Parathyroid adenoma (tissue), 2 donors: ENCODE results near the gene NME7.
"Not testable (repeated sequence)": the region's sequence is repeated elsewhere in the genome, so short reads cannot be mapped to it uniquely, and the experiment has no call there.

Experiments
- H2AFZ ChIP-seq: fragments of 300-600 bp; sonication (generic); one replicate; pipeline ENCODE4 v1.7.0; 2017; ENCODE audit warnings: antibody characterized with exemption, mild to moderate bottlenecking
- H3K27ac ChIP-seq: fragments of 300-600 bp; sonication (generic); one replicate; pipeline ENCODE4 v1.7.0; 2017
- H3K27me3 ChIP-seq: fragments of 300-600 bp; sonication (generic); one replicate; pipeline ENCODE4 v1.7.0; 2017; ENCODE audit warnings: low read length; ENCODE audit not compliant: control insufficient read depth, insufficient read depth
- H3K36me3 ChIP-seq: fragments of 300-600 bp; sonication (generic); one replicate; pipeline ENCODE4 v1.7.0; 2017; ENCODE audit warnings: low read length; ENCODE audit not compliant: control insufficient read depth, insufficient read depth
- H3K4me1 ChIP-seq: fragments of 300-600 bp; sonication (generic); one replicate; pipeline ENCODE4 v1.7.0; 2017; ENCODE audit warnings: control low read depth
- H3K4me2 ChIP-seq: fragments of 300-600 bp; sonication (generic); one replicate; pipeline ENCODE4 v1.7.0; 2017; ENCODE audit warnings: low read length
- H3K4me3 ChIP-seq: fragments of 300-600 bp; sonication (generic); one replicate; pipeline ENCODE4 v1.7.0; 2017; ENCODE audit warnings: low read depth, low read length
- H3K79me2 ChIP-seq: fragments of 300-600 bp; sonication (generic); one replicate; pipeline ENCODE4 v1.7.0; 2017; ENCODE audit warnings: control low read depth
- H3K9ac ChIP-seq: fragments of 300-600 bp; sonication (generic); one replicate; pipeline ENCODE4 v1.7.0; 2017; ENCODE audit warnings: mild to moderate bottlenecking
- H3K9me3 ChIP-seq: fragments of 300-600 bp; sonication (generic); one replicate; pipeline ENCODE4 v1.7.0; 2017; ENCODE audit warnings: low read length; ENCODE audit not compliant: control insufficient read depth
- CTCF ChIP-seq: fragments of 300-600 bp; sonication (generic); IDR thresholded peaks from one replicate; pipeline ENCODE4 v1.7.0; 2017; ENCODE audit warnings: antibody characterized with exemption, mild to moderate bottlenecking
- donor health status: primary hyperparathyroidism.

NME7 gene

GRCh38 chr1:169339773-169340172 lies 27.8 kb downstream of the NME7 start:
- Histone ChIP-seq H3K4me3 (no peak overlapping the region), H3K36me3 (no peaks in the 10 kb centered on the region), H3K4me1 (no peaks in the 10 kb centered on the region), H3K27ac (no peak overlapping the region), H3K9me3 (no peaks in the 10 kb centered on the region), H3K79me2 (no peaks in the 10 kb centered on the region), H3K9ac (no peak overlapping the region), H3K4me2 (no peak overlapping the region), H3K27me3 (no peaks in the 10 kb centered on the region), H2AFZ (no peak overlapping the region)
- TF ChIP-seq CTCF: no peak

- H3K9me3 ChIP-seq: no peaks in the 10 kb centered on the region
- no peaks in the 10 kb centered on the region for H3K4me1 ChIP-seq
- no peaks in the 10 kb centered on the region for H3K27me3 ChIP-seq
- H3K9ac ChIP-seq: no peak overlapping the region
- H3K36me3 ChIP-seq: no peaks in the 10 kb centered on the region
- H3K79me2 ChIP-seq: no peaks in the 10 kb centered on the region
- H3K4me2 ChIP-seq: no peak overlapping the region
- TF ChIP-seq CTCF: no peak
- no peak overlapping the region for H3K4me3 ChIP-seq
- H3K27ac ChIP-seq: no peak overlapping the region
- H2AFZ ChIP-seq: no peak overlapping the region
Measured at GRCh38 chr1:169338617-169339016, 29.0 kb downstream of the NME7 start.

GRCh38 chr1:169336947-169337715 lies 30.5 kb downstream of the NME7 start:
- not testable (repeated sequence) for H3K9me3 ChIP-seq, H3K36me3 ChIP-seq, H2AFZ ChIP-seq, H3K27me3 ChIP-seq, H3K4me1 ChIP-seq, H3K4me3 ChIP-seq, H3K79me2 ChIP-seq, H3K9ac ChIP-seq, H3K4me2 ChIP-seq, H3K27ac ChIP-seq

- not testable (repeated sequence) for H3K36me3 ChIP-seq, H3K9me3 ChIP-seq, H3K4me2 ChIP-seq, H3K4me3 ChIP-seq, H3K27ac ChIP-seq, H3K27me3 ChIP-seq, H3K79me2 ChIP-seq, H3K4me1 ChIP-seq, H2AFZ ChIP-seq, H3K9ac ChIP-seq
Measured at GRCh38 chr1:169334727-169335126, 32.9 kb downstream of the NME7 start.

GRCh38 chr1:169330927-169331326 lies 36.7 kb downstream of the NME7 start:
- H3K4me3 ChIP-seq: no peak overlapping the region
- no peak for TF ChIP-seq CTCF

GRCh38 chr1:169329383-169329782 lies 38.2 kb downstream of the NME7 start:
- H3K36me3 ChIP-seq: no peaks in the 10 kb centered on the region
- H3K4me3 ChIP-seq: no peak overlapping the region
- no peak overlapping the region for H3K9ac ChIP-seq
- no peak overlapping the region for H2AFZ ChIP-seq
- no peaks in the 10 kb centered on the region for H3K27me3 ChIP-seq
- peaks cover 4% of the 10 kb centered on the region for H3K79me2 ChIP-seq
- no peaks in the 10 kb centered on the region for H3K4me1 ChIP-seq
- no peak for TF ChIP-seq CTCF
- no peak overlapping the region for H3K27ac ChIP-seq
- no peak overlapping the region for H3K4me2 ChIP-seq
- no peaks in the 10 kb centered on the region for H3K9me3 ChIP-seq

More at GRCh38 chr1:169330927-169331326, 36.7 kb downstream of the NME7 start:
- no peaks in the 10 kb centered on the region for H3K9me3 ChIP-seq
- H3K9ac ChIP-seq: no peak overlapping the region
- no peak overlapping the region for H3K4me2 ChIP-seq
- no peak overlapping the region for H2AFZ ChIP-seq
- H3K36me3 ChIP-seq: no peaks in the 10 kb centered on the region
- no peaks in the 10 kb centered on the region for H3K4me1 ChIP-seq
- H3K27me3 ChIP-seq: no peaks in the 10 kb centered on the region
- peaks cover 4% of the 10 kb centered on the region for H3K79me2 ChIP-seq
- no peak overlapping the region for H3K27ac ChIP-seq
